ENCODE results near the gene MRPL54. TPM values are rescaled to one million over a fixed set of nuclear protein-coding genes. Genes with fewer than 3 reads are reported as not detected.

MRPL54 gene
- total RNA-seq, 1 donor: 38.8 TPM

GRCh38 chr19:3740431-3740830 lies 22.1 kb upstream of the MRPL54 start:
- DNase-seq (ENCODE audit: low read depth): no peak
- no peak overlapping the region for H3K4me3 ChIP-seq (ENCODE audit: low read depth, low read length)
- TF ChIP-seq, protein P1, sequence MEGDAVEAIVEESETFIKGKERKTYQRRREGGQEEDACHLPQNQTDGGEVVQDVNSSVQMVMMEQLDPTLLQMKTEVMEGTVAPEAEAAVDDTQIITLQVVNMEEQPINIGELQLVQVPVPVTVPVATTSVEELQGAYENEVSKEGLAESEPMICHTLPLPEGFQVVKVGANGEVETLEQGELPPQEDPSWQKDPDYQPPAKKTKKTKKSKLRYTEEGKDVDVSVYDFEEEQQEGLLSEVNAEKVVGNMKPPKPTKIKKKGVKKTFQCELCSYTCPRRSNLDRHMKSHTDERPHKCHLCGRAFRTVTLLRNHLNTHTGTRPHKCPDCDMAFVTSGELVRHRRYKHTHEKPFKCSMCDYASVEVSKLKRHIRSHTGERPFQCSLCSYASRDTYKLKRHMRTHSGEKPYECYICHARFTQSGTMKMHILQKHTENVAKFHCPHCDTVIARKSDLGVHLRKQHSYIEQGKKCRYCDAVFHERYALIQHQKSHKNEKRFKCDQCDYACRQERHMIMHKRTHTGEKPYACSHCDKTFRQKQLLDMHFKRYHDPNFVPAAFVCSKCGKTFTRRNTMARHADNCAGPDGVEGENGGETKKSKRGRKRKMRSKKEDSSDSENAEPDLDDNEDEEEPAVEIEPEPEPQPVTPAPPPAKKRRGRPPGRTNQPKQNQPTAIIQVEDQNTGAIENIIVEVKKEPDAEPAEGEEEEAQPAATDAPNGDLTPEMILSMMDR (IDR thresholded peaks at IDR 0.05; ENCODE audit: insufficient read depth, low read length): no peak

DNA sequence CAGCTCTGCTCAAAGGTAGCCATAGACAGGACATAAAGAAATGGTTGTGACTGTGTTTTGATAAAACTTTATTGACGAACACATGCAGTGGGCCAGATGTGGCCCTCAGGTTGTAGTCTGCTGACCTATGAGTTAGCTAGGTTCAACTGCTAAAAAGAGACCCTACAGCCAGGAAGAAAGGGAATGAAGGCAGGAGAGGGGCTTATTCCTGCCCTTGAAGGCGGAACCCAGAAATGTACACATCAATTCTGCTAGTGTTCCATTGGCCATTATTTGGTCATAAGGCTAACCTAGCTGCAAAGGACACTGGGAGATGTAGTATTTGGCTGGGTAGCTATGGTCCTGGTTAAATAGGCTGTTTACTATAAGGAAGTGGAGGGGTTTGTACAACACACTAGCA lies 19.0 kb upstream of the MRPL54 start:
- DNase-seq (ENCODE audit: low read depth): no peak

GRCh38 chr19:3745363-3746045 lies 17.0 kb upstream of the MRPL54 start:
- no peak overlapping the region for H3K4me3 ChIP-seq (ENCODE audit: low read depth, low read length)
- DNase-seq (ENCODE audit: low read depth): no peak
- TF ChIP-seq, protein P1 (IDR thresholded peaks at IDR 0.05; ENCODE audit: insufficient read depth, low read length): no peak

More for the DNA sequence above, 19.0 kb upstream of the MRPL54 start:
- TF ChIP-seq, protein P1 (IDR thresholded peaks at IDR 0.05; ENCODE audit: insufficient read depth, low read length): no peak
- no peak overlapping the region for H3K4me3 ChIP-seq (ENCODE audit: low read depth, low read length)

GRCh38 chr19:3746371-3747056 lies 16.0 kb upstream of the MRPL54 start:
- no peak overlapping the region for H3K4me3 ChIP-seq (ENCODE audit: low read depth, low read length)
- no peak for DNase-seq (ENCODE audit: low read depth)
- TF ChIP-seq, protein P1 (IDR thresholded peaks at IDR 0.05; ENCODE audit: insufficient read depth, low read length): no peak

- no peak for DNase-seq (ENCODE audit: low read depth)
- no peak overlapping the region for H3K4me3 ChIP-seq (ENCODE audit: low read depth, low read length)
- TF ChIP-seq, protein P1 (IDR thresholded peaks at IDR 0.05; ENCODE audit: insufficient read depth, low read length): no peak
These were observed 13.5 kb upstream of the MRPL54 start for GRCh38 chr19:3748965-3749364.

- TF ChIP-seq, protein P1 (IDR thresholded peaks at IDR 0.05; ENCODE audit: insufficient read depth, low read length): no peak
- H3K4me3 ChIP-seq (ENCODE audit: low read depth, low read length): no peak overlapping the region
- no peak for DNase-seq (ENCODE audit: low read depth)
These were observed 12.3 kb upstream of the MRPL54 start for GRCh38 chr19:3750211-3750610.
